ENCODE results near the gene MED6. TPM values are rescaled to one million over a fixed set of nuclear protein-coding genes. Genes with fewer than 3 reads are reported as not detected.

Gene MED6
- total RNA-seq, 4 donors from 2014 or later: 38.1 to 76.0 (median 42.1) TPM

DNA sequence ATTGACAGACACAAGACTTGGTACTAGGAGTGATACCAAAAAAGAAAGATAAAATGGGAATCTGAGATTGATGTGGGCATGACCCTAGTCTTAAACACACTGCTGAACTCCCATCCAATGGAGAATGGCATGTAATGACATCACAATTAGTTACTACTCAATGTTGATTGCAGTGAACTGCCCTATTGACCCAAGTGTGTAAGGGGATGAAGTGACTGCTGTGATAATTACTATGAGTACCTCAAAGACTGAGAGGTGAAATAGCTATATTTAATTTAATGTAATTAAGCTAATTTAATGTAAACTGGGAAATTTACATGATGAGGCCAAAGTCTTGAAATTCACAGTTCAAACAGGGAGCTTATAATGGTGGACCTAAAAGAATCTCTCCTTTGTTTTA, 65.6 kb downstream of the MED6 start, which contains the start of gene ADAM20:
ADAM20 (minus strand) TSS at position 101 of the 400 bp plus-strand sequence. CDS start 10,247 bp downstream, outside the sequence.
- TF ChIP-seq EP300 (IDR thresholded peaks at IDR 0.05): no peak
- TF ChIP-seq, protein P1, sequence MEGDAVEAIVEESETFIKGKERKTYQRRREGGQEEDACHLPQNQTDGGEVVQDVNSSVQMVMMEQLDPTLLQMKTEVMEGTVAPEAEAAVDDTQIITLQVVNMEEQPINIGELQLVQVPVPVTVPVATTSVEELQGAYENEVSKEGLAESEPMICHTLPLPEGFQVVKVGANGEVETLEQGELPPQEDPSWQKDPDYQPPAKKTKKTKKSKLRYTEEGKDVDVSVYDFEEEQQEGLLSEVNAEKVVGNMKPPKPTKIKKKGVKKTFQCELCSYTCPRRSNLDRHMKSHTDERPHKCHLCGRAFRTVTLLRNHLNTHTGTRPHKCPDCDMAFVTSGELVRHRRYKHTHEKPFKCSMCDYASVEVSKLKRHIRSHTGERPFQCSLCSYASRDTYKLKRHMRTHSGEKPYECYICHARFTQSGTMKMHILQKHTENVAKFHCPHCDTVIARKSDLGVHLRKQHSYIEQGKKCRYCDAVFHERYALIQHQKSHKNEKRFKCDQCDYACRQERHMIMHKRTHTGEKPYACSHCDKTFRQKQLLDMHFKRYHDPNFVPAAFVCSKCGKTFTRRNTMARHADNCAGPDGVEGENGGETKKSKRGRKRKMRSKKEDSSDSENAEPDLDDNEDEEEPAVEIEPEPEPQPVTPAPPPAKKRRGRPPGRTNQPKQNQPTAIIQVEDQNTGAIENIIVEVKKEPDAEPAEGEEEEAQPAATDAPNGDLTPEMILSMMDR (IDR thresholded peaks at IDR 0.05): no peak
- no peak for TF ChIP-seq POLR2AphosphoS5 (IDR thresholded peaks at IDR 0.05)
- no peak for TF ChIP-seq POLR2A (IDR thresholded peaks at IDR 0.05)
- Histone ChIP-seq H3K27ac (no peak within 1 kb of the TSS), H3K4me1 (no peaks in the 10 kb centered on the region), H3K36me3 (no peaks in the 10 kb centered on the region), H3K4me3 (no peak within 1 kb of the TSS), H3K9me3 (peaks cover 5% of the 10 kb centered on the region), H3K27me3 (no peaks in the 10 kb centered on the region)
- DNase-seq (ENCODE audit: low spot score in 2 of 2): no peak

Other genes with a start within 250 kb of the MED6 start
- gene COX16, start 241.0 kb downstream of the MED6 start, total RNA-seq: 10 to 100 TPM in 3 of 4 donors, 1 to 10 TPM in 1; 8.9 to 24.5 (median 20.8) TPM
- gene SYNJ2BP, start 183.6 kb downstream of the MED6 start, total RNA-seq: 10 to 100 TPM; 10.1 to 25.9 (median 14.9) TPM
- not detected for gene ADAM21, start 148.5 kb downstream of the MED6 start, total RNA-seq
- 1 to 10 TPM in 2 of 4 donors, under 1 TPM in 2; 0.16 to 5.6 (median 0.89) TPM for gene ADAM20, start 65.7 kb downstream of the MED6 start, total RNA-seq
- 1 to 10 TPM; 3.6 to 8.7 (median 4.7) TPM for gene TTC9, start 41.3 kb upstream of the MED6 start, total RNA-seq
- 10 to 100 TPM; 12.6 to 16.5 (median 14.7) TPM for gene MAP3K9, start 208.9 kb upstream of the MED6 start, total RNA-seq

All from suprapubic skin (tissue), 4 donors.